ENCODE results near the gene IFITM10.

GRCh38 chr11:1792461-1792860 is 42.1 kb upstream of the IFITM10 start:
- TF ChIP-seq, protein P1, sequence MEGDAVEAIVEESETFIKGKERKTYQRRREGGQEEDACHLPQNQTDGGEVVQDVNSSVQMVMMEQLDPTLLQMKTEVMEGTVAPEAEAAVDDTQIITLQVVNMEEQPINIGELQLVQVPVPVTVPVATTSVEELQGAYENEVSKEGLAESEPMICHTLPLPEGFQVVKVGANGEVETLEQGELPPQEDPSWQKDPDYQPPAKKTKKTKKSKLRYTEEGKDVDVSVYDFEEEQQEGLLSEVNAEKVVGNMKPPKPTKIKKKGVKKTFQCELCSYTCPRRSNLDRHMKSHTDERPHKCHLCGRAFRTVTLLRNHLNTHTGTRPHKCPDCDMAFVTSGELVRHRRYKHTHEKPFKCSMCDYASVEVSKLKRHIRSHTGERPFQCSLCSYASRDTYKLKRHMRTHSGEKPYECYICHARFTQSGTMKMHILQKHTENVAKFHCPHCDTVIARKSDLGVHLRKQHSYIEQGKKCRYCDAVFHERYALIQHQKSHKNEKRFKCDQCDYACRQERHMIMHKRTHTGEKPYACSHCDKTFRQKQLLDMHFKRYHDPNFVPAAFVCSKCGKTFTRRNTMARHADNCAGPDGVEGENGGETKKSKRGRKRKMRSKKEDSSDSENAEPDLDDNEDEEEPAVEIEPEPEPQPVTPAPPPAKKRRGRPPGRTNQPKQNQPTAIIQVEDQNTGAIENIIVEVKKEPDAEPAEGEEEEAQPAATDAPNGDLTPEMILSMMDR (IDR thresholded peaks at IDR 0.05; ENCODE audit: low read depth, low read length), result no peak
- TF ChIP-seq EZH2phosphoT487 (IDR thresholded peaks at IDR 0.05; ENCODE audit: low read depth), result no peak

Measured in OCI-LY3 (cell line).